LNCaP clone FGC (cell line): Measurements from ENCODE around the gene AP1G2.

Experiments used
- DNase-seq: peaks from one replicate; pipeline ENCODE4 v3.0.0-alpha.2; 2011; ENCODE audit warnings: low read depth
- H3K4me3 ChIP-seq: 2 replicates; pipeline ENCODE4 v1.5.1; 2011; ENCODE audit warnings: mild to moderate bottlenecking, low read depth, low read length, control low read depth
- CTCF ChIP-seq: IDR thresholded peaks from 2 replicates; pipeline ENCODE4 v1.5.1; 2012; ENCODE audit warnings: mild to moderate bottlenecking; ENCODE audit not compliant: control insufficient read depth, insufficient read depth; ENCODE audit errors: extremely low read depth

Gene AP1G2

GRCh38 chr14:23567186-23568020 lies at the start of gene AP1G2:
TSS of gene AP1G2 (minus strand) at chr14:23567791. CDS start at chr14:23567314, 477 bp downstream.
- no peak for TF ChIP-seq CTCF
- peak; percentile 74 for DNase-seq

GRCh38 chr14:23615856-23616255 lies 48.3 kb upstream of the AP1G2 start:
- no peak overlapping the region for H3K4me3 ChIP-seq
- no peak for TF ChIP-seq CTCF
- DNase-seq, result no peak

More at GRCh38 chr14:23567186-23568020, at the start of gene AP1G2:
- H3K4me3 ChIP-seq, result peak within 1 kb of the TSS; percentile 80

- no peak overlapping the region for H3K4me3 ChIP-seq
- DNase-seq, result no peak
- no peak for TF ChIP-seq CTCF
Observed at GRCh38 chr14:23614395-23614828, 46.8 kb upstream of the AP1G2 start.

GRCh38 chr14:23613242-23614070 lies 45.9 kb upstream of the AP1G2 start:
- no peak for TF ChIP-seq CTCF
- H3K4me3 ChIP-seq, result no peak overlapping the region
- DNase-seq, result no peak

- TF ChIP-seq CTCF, result no peak
- no peak overlapping the region for H3K4me3 ChIP-seq
- no peak for DNase-seq
Observed at GRCh38 chr14:23612802-23613201, 45.2 kb upstream of the AP1G2 start.

GRCh38 chr14:23612354-23612732 lies 44.8 kb upstream of the AP1G2 start:
- TF ChIP-seq CTCF, result no peak
- DNase-seq, result no peak
- no peak overlapping the region for H3K4me3 ChIP-seq
